ENCODE results near the gene ACTL7A. TPM values are rescaled to one million over a fixed set of nuclear protein-coding genes. Genes with fewer than 3 reads are reported as not detected.

The ACTL7A gene
- total and polyA plus RNA-seq, 2 of the 13 experiments (the other 11 are each of a cell fraction or from before 2014, with no cell fraction given) = not detected

DNA sequence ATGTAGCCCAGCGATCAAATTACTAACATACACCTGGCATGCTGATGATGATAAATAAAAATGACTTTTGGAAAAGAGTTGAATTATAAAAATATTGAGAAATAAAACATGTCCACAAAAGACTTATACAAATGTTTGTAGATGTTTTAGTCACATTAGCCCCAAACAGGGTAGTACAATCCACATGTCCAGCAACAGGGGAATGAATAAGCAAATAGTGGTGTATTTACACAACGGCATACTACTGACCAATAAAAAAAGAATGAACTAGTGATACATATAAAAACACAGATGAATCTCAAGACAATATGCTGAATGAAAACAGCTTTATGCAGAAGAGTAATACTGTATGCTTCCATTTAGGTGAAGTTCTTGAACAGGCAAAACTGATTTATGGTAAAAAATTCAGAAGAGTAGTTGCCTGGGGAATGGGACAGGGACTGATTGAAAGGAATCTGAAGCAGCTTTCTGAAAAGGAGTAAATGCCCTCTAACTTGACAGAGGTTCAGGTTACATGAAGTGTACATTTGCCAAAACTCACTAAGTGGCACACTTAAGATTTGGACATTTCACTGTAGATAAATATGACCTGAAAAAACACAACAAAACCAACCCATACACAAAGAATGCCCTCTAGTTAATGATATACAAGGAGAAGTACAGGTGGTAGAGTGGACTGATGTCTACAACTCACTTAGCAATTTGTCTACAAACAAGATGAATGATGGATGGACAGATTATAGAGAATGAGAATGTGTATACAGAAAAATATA, 35.4 kb downstream of the ACTL7A start (continued):
- TF ChIP-seq, protein P1, sequence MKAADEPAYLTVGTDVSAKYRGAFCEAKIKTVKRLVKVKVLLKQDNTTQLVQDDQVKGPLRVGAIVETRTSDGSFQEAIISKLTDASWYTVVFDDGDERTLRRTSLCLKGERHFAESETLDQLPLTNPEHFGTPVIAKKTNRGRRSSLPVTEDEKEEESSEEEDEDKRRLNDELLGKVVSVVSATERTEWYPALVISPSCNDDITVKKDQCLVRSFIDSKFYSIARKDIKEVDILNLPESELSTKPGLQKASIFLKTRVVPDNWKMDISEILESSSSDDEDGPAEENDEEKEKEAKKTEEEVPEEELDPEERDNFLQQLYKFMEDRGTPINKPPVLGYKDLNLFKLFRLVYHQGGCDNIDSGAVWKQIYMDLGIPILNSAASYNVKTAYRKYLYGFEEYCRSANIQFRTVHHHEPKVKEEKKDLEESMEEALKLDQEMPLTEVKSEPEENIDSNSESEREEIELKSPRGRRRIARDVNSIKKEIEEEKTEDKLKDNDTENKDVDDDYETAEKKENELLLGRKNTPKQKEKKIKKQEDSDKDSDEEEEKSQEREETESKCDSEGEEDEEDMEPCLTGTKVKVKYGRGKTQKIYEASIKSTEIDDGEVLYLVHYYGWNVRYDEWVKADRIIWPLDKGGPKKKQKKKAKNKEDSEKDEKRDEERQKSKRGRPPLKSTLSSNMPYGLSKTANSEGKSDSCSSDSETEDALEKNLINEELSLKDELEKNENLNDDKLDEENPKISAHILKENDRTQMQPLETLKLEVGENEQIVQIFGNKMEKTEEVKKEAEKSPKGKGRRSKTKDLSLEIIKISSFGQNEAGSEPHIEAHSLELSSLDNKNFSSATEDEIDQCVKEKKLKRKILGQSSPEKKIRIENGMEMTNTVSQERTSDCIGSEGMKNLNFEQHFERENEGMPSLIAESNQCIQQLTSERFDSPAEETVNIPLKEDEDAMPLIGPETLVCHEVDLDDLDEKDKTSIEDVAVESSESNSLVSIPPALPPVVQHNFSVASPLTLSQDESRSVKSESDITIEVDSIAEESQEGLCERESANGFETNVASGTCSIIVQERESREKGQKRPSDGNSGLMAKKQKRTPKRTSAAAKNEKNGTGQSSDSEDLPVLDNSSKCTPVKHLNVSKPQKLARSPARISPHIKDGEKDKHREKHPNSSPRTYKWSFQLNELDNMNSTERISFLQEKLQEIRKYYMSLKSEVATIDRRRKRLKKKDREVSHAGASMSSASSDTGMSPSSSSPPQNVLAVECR (CRISPR knock-in tag; IDR thresholded peaks at IDR 0.05; ENCODE audit: borderline replicate concordance) = no peak
- no peak for TF ChIP-seq FOXA1 (IDR thresholded peaks at IDR 0.05)
- TF ChIP-seq FOXA1 (CRISPR knock-in tag; IDR thresholded peaks at IDR 0.05) = peak; percentile 30; the same call in 1 of the 2 replicates
- no peak for TF ChIP-seq HOXA7 (CRISPR knock-in tag; IDR thresholded peaks at IDR 0.05)
- no peak for TF ChIP-seq MAFF (IDR thresholded peaks at IDR 0.05; ENCODE audit: low read depth, low read length)
- TF ChIP-seq, protein P2, sequence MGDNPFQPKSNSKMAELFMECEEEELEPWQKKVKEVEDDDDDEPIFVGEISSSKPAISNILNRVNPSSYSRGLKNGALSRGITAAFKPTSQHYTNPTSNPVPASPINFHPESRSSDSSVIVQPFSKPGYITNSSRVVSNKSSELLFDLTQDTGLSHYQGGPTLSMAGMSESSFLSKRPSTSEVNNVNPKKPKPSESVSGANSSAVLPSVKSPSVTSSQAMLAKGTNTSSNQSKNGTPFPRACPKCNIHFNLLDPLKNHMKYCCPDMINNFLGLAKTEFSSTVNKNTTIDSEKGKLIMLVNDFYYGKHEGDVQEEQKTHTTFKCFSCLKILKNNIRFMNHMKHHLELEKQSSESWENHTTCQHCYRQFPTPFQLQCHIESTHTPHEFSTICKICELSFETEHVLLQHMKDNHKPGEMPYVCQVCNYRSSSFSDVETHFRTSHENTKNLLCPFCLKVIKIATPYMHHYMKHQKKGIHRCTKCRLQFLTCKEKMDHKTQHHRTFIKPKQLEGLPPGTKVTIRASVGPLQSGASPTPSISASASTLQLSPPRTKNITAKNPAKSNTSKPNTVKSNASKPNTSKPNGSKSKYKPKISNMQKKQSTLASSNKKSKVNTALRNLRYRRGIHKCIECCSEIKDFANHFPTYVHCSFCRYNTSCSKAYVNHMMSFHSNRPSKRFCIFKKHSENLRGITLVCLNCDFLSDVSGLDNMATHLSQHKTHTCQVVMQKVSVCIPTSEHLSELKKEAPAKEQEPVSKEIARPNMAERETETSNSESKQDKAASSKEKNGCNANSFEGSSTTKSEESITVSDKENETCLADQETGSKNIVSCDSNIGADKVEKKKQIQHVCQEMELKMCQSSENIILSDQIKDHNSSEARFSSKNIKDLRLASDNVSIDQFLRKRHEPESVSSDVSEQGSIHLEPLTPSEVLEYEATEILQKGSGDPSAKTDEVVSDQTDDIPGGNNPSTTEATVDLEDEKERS (CRISPR knock-in tag; IDR thresholded peaks at IDR 0.05) = no peak
- TF ChIP-seq EP300 (IDR thresholded peaks at IDR 0.05; ENCODE audit: low read depth in 2 of 2, low read length in 2 of 2) = peak in 1 of 2 experiments; percentile 62; a peak in 2 of 4 replicates
- TF ChIP-seq EP300 (CRISPR knock-in tag; IDR thresholded peaks at IDR 0.05; ENCODE audit: borderline replicate concordance) = no peak
- TF ChIP-seq FOXP1 (IDR thresholded peaks at IDR 0.05) = no peak
- TF ChIP-seq FOXP1 (CRISPR knock-in tag; IDR thresholded peaks at IDR 0.05) = peak; percentile 69; the same call in 1 of the 2 replicates
- TF ChIP-seq CREM (IDR thresholded peaks at IDR 0.05) = peak; percentile 23; the same call in 1 of the 2 replicates
- TF ChIP-seq CREM (CRISPR knock-in tag; IDR thresholded peaks at IDR 0.05) = no peak
- no peak for TF ChIP-seq HDAC1 (CRISPR knock-in tag; IDR thresholded peaks at IDR 0.05)
- TF ChIP-seq NCOA2 (CRISPR knock-in tag; IDR thresholded peaks at IDR 0.05) = peak; percentile 51; the same call in 1 of the 2 replicates
- no peak for TF ChIP-seq ZNF556 (CRISPR knock-in tag; IDR thresholded peaks at IDR 0.05; ENCODE audit: borderline replicate concordance)
- TF ChIP-seq, protein P3, sequence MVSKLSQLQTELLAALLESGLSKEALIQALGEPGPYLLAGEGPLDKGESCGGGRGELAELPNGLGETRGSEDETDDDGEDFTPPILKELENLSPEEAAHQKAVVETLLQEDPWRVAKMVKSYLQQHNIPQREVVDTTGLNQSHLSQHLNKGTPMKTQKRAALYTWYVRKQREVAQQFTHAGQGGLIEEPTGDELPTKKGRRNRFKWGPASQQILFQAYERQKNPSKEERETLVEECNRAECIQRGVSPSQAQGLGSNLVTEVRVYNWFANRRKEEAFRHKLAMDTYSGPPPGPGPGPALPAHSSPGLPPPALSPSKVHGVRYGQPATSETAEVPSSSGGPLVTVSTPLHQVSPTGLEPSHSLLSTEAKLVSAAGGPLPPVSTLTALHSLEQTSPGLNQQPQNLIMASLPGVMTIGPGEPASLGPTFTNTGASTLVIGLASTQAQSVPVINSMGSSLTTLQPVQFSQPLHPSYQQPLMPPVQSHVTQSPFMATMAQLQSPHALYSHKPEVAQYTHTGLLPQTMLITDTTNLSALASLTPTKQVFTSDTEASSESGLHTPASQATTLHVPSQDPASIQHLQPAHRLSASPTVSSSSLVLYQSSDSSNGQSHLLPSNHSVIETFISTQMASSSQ (IDR thresholded peaks at IDR 0.05; ENCODE audit: low read depth) = peak; percentile 56; the same call in 1 of the 2 replicates
- TF ChIP-seq, protein P3 (CRISPR knock-in tag; IDR thresholded peaks at IDR 0.05; ENCODE audit: borderline replicate concordance) = no peak
- TF ChIP-seq ZFP36 (IDR thresholded peaks at IDR 0.05; ENCODE audit: borderline replicate concordance, low read depth, low read length, partially characterized antibody) = no peak
- no peak for TF ChIP-seq TBP (CRISPR knock-in tag; IDR thresholded peaks at IDR 0.05)
- no peak for TF ChIP-seq HHEX (CRISPR knock-in tag; IDR thresholded peaks at IDR 0.05)

All from HepG2 (cell line).